ENCODE results near the gene TBKBP1.
A peak's percentile ranks its signal among the peaks of the same experiment; 100 is the strongest.

Gene TBKBP1, protein sequence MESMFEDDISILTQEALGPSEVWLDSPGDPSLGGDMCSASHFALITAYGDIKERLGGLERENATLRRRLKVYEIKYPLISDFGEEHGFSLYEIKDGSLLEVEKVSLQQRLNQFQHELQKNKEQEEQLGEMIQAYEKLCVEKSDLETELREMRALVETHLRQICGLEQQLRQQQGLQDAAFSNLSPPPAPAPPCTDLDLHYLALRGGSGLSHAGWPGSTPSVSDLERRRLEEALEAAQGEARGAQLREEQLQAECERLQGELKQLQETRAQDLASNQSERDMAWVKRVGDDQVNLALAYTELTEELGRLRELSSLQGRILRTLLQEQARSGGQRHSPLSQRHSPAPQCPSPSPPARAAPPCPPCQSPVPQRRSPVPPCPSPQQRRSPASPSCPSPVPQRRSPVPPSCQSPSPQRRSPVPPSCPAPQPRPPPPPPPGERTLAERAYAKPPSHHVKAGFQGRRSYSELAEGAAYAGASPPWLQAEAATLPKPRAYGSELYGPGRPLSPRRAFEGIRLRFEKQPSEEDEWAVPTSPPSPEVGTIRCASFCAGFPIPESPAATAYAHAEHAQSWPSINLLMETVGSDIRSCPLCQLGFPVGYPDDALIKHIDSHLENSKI

GRCh38 chr17:47693731-47694580 lies at the start of gene TBKBP1:
Gene TBKBP1 (plus strand): TSS chr17:47694161. CDS start chr17:47696113, 1,952 bp downstream.
- DNase-seq: no peak

GRCh38 chr17:47644324-47644723 lies 49.6 kb upstream of the TBKBP1 start:
- no peak for DNase-seq

DNA sequence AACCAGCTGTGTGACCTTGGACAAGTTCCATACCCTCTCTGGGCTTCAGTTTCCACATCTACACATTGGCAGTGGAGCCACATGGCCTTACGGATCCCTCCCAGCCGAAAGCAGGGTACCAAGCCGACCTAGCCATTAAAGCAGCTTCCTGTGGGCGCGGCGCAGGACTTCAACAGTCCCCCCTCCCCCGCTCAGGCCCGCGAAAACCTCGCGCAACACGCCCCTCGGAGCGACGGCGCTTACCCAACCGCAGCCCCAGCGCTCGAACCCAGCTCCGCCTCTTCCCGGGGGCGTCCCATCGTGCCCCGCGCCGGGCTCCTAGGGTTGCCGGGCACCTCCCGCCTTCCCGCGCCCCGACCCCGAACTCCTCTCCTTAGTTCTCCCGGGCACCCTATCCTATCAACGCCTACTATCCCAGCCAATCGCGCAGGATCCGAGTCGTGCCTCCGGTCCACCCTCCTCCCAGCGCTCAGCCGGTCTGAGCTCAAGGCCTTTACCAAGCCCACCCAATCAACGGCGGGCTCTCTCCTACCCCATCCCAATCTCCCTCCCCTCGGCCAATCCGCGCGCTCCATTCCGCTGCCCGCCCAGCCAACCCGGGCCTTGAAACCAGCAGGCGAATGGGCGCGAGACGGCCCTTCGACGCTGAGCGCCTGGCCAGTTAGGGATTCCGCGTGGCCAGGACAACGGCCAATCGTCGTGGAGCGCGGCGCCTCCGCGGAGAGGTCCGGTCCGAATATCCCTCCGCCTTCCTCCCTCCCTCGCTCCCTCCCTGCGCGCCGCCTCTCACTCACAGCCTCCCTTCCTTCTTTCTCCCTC lies 44.6 kb upstream of the TBKBP1 start, which contains the start of gene KPNB1:
TSS of gene KPNB1 (plus strand) at position 767 of the 819 bp plus-strand sequence. CDS start 326 bp downstream, outside the sequence.
- DNase-seq: peak; percentile 100

GRCh38 chr17:47649972-47650524 lies 43.9 kb upstream of the TBKBP1 start:
- no peak for DNase-seq

- DNase-seq: peak; percentile 80
Measured at GRCh38 chr17:47650525-47651522, 43.1 kb upstream of the TBKBP1 start.

DNA sequence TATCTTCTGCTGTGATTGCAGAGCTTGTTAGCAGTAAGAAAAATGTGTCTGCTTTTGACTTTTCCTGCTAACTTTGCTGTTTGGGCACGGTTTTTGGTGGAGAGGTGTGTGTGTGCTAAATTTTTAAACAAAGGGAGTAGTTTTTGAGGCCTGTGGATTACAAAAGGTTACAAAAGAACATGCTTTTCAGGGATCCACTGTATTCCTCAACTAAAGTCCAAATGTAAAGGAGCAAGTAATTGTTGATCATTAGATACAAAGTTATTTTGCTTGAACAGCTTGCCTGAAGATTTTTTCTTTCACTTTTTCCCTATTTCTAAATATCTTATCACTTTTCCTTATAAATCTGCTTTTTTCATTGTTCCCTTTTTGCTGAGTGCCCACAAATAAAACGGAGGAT lies 42.3 kb upstream of the TBKBP1 start:
- DNase-seq: no peak

- DNase-seq: no peak
Measured at GRCh38 chr17:47652570-47652969, 41.4 kb upstream of the TBKBP1 start.

GRCh38 chr17:47653442-47653841 lies 40.5 kb upstream of the TBKBP1 start:
- no peak for DNase-seq

DNA sequence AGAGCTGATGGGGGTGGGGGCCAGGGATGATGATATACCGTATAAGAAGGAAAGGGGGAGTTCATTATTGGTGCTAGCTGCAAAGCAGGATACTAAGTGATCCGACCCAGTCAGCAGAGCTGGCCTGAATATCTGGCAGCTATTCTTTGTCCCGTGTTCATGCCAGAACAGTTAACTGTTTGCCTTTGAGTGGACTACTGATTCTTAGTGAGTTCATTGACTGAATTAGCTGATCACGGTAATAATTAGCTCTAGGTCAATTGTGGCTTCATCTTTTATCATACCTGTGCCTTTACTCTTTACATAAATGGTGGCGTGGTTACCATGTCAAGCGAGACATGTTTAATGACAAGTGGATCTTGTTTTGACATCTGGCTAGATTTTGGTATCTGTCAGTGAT lies 39.0 kb upstream of the TBKBP1 start:
- no peak for DNase-seq

DNA sequence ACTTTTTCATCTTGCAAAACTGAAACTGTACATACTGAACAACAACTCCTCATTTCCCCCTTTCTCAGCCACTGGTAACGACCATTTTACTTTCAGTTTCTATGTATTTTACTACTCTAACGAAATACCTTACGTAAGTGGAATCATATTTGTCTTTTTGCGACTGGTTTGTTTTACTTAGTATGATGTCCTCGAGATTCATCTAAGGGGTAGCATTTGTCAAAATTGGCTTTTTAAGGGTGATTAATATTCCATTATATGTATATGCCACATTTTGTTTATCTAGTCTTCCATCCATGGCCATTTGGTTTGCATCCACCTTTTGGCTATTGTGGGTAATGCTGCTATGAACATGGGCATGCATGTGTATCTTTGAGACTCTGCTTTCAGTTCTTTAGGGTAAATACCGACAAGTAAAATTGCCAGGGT lies 33.9 kb upstream of the TBKBP1 start:
- DNase-seq: no peak

GRCh38 chr17:47663912-47664623 lies 29.9 kb upstream of the TBKBP1 start:
- peak; percentile 35 for DNase-seq

GRCh38 chr17:47664624-47664941 lies 29.4 kb upstream of the TBKBP1 start:
- no peak for DNase-seq

DNA sequence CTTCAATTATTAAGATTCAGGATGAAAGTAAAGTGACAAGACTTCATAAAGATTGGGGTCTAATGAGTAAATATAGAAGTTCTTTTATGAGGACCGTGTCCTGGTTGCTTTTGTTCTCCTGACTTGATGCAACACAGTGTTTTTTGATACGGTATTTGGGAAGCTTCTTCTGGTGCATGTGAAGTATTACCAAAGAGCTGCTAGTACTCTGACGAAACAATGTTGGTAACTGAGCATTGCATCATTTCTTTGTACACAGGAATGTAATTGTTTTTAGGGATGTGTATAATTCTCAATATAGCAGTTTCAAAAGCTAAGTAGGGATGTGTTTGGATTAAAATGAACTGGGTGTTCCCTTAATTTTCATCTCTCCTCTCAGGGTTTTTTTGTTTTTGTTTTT lies 28.3 kb upstream of the TBKBP1 start:
- DNase-seq: no peak

DNA sequence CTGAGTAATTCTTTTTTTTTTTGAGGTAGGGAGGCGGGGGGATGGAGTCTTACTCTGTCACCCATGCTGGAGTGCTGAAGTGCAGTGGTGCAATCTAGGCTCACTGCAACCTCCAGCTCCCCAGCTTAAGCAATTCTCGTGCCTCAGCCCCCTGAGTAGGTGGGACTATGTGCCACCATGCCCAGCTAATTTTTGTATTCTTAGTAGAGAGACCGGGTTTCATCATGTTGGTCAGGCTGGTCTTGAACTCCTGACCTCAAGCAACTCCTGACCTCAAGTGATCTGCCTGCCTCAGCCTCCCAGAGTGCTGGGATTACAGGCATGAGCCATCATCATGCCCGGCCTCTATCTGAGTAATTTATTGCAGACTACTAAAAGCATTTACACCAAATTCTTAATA lies 24.9 kb upstream of the TBKBP1 start:
- no peak for DNase-seq

DNA sequence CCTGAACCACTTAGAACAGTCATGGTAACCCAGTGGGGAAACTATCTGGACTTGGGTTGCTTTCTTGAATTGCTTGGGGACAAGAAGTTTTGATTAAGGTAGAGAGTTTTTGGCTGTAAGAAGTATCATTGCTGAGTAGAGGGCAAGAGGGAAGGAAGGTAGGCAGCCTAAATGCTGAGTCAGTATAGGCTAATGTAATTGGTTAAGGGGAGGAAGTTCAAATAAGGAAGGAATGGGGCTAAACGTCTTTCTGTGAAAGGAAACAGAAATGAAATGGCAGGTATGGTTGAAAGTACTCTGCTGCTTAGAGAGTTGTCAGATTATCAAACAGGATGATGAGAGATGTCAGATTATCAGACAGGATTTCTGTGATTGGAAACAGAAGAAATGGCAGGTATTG lies 23.9 kb upstream of the TBKBP1 start:
- no peak for DNase-seq

GRCh38 chr17:47674499-47674898 lies 19.5 kb upstream of the TBKBP1 start:
- no peak for DNase-seq

DNA sequence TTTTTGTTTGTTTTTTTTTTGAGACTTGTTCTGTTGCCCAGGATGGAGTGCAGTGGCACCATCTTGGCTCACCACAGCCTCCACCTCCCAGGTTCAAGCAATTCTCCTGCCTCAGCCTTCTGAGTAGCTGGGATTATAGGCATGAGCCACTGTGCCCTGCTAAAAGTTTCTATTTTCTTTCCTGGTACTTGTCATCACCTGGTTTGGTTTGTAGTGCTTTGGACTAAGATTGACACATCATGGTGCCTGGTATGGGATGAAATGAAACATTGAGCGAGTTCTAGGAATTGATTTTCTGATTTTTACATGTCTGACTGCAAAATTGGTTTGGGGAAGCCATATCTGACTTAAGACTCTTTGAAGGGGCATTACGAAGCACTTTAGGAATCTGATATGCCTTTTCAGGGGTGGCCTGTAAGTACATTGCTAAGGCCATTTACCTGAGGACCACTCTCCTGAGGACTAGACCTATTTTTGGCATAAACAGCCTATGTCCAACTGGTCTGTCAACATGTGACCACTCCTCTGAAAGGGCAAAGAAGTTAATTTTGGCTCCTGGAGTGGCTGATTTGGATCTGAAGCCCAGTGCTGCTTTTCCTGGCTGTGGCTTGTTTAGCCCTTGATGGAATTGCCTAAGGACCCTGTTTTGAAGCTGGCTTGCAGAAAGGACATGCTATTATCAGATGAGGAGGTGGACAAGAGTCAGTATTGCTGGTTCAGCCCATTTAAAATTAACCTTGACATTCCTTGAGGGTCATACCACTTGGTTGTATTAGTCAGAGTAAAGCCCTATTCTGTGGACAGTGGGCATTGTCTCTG lies 18.4 kb upstream of the TBKBP1 start:
- no peak for DNase-seq

DNA sequence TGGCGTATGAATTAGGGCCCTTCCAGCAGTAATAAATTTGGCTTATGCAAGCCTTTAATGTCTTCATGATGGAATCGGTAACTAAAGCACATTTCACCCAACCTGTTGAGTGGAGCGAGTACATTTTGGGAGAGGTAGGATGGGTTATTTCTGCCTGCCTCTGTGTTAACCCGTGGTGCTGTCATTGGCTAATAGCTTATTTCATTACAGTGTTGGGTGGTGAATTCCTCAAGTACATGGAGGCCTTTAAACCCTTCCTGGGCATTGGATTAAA lies 17.8 kb upstream of the TBKBP1 start:
- no peak for DNase-seq

- no peak for DNase-seq
Measured at GRCh38 chr17:47676510-47677165, 17.3 kb upstream of the TBKBP1 start.

Data from NCI-H2081 treated with DMSO at 0.1 percent for 48 hours (cell line).